Activated naive CD4-positive, alpha-beta T cell (primary cell): ENCODE results near the gene PNP.
"Not testable (repeated sequence)": the region's sequence is repeated elsewhere in the genome, so short reads cannot be mapped to it uniquely, and the experiment has no call there.

Experiments used
- DNase-seq, 4 experiments: peaks; one replicate each; lab custom pipeline; 2025; lab: John Stamatoyannopoulos, UW

Gene PNP

DNA sequence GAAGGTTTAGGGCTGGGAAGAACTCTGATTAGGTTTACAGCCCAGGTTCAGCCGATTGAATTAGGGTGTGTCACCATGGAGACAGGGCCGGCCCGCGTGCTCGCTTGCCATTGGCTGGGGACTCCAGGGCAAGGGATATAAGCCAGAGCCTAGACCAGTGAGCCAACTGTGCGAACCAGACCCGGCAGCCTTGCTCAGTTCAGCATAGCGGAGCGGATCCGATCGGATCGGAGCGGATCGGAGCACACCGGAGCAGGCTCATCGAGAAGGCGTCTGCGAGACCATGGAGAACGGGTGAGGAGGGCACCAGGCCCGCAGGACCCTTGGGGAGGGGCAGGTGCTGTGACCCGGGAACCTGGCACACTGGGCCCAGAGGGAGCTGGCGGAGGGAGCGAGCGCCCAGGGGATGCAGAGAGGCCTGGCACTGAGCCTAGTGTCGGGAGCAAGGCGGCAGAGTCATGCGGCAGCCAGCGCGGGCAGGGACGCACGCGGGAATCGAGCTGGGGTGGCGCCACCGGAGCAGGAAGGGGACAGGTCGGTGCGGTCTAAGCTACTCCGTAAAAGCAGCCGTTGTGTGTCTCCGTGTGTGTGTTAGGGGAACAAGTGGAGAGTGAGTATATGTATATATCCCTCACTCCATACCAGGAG is at the start of gene PNP:
TSS of gene PNP (plus strand) at position 165 of the 648 bp plus-strand sequence. CDS start at position 284, 119 bp downstream.
- peak; percentile 67 to 78 (median 75) for DNase-seq

DNA sequence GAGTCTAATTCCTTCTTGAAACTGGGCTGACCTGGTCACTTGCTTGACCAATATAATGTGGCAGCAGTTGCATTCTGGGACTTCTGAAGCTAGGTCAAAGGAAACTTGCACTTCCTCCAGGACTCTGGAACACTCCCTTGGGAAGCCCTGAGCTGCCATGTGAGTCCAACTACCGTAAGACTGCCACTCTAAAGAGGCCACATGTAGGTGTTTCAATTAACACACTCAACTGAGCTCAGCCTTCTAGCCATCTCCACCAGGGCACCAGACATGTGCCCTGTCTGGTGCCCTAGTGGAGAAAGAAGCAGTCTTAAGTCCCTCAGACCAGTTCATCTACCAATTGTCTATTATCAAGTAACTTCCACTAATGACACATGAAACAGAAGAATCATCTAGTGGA is 49.8 kb upstream of the PNP start:
- no peak for DNase-seq

DNA sequence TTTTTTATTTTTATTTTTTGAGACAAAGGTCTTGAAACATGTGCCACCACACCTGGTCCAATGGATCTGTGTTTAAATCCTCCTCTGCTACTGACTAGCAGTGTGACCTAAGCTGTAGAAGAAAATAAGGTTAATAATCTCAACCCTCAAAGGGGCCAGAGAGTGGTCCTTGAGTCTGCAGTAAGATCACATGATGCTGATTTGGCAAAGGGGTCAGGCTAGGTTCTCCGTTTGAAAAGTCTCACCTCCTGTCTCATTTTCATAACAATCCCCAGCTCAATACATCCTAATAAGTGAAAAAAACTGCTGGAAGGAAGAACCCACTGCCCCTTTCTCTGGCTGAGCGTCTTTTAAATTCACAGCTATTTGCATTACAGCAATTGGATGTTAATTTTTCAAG is 47.9 kb upstream of the PNP start:
- no peak for DNase-seq

- DNase-seq, result no peak
Observed at GRCh38 chr14:20422886-20423285, 46.3 kb upstream of the PNP start.

GRCh38 chr14:20424851-20425250 is 44.4 kb upstream of the PNP start:
- DNase-seq, result no peak

- no peak for DNase-seq
Observed at GRCh38 chr14:20427231-20428009, 41.8 kb upstream of the PNP start.

GRCh38 chr14:20428010-20428365 is 41.2 kb upstream of the PNP start:
- DNase-seq, result no peak

DNA sequence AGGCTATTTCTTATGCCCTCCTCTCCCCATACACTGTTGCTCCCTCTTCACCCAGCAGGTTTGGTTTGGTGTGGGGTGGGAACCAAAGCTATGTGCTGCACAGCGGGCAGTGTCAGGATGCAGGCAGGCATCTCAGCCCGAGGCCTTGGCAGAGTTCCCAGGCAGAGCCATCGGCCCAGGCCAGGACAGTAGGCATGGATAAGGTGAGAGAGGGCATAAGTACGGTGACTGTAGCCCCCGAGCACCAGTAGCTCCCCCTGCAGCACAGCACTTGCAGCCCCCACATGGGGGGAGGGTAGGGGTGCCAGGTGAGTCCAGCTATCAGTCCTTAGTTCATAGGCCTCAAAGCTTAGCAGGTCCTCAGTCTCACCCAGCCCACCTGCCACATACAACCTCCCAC is 40.4 kb upstream of the PNP start:
- DNase-seq, result no peak

GRCh38 chr14:20429801-20430669 is 39.2 kb upstream of the PNP start:
- DNase-seq, result peak in 1 of 4 experiments; percentile 5

DNA sequence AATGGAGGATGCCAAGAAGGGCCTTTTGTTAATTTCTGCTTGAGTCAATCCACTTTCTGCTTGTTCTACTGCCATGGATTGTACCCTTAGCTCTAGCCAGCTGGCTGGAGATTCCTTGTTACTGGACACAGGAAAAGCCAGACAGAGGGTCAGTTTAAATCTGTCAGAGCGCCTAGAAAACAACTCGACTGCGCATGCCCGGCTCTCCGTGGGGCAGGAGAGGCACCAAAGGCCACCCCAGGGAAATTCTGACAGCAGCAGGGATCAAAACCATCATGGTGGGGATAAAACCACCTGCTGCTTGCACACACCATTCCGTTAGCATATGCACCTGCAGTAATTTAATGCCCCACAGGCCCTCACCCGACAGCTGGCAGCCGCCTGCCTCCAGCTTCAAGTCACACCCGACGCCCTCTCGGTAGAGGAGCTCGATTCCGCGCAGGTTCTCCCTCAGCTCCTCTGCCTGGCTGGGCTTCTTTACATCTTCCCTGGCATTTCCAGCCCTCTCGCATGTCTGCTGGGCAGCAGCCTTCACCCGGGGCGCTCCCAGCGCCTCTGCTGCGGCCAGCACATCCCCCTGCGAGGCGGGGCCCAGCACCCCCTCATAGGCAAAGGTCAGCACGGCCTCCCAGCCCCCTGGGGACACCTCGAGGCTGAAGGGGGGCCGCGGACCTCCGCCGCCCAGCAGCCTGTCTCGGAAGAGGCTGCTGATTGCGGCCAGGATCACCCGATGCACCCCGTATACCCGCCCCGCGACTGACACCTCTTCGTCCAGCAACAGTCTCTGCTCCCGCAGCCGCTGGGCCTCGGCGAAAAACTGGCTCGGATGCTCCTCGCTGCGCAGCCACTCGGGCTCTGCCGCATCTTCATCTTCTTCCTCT is 34.3 kb upstream of the PNP start:
- no peak for DNase-seq

DNA sequence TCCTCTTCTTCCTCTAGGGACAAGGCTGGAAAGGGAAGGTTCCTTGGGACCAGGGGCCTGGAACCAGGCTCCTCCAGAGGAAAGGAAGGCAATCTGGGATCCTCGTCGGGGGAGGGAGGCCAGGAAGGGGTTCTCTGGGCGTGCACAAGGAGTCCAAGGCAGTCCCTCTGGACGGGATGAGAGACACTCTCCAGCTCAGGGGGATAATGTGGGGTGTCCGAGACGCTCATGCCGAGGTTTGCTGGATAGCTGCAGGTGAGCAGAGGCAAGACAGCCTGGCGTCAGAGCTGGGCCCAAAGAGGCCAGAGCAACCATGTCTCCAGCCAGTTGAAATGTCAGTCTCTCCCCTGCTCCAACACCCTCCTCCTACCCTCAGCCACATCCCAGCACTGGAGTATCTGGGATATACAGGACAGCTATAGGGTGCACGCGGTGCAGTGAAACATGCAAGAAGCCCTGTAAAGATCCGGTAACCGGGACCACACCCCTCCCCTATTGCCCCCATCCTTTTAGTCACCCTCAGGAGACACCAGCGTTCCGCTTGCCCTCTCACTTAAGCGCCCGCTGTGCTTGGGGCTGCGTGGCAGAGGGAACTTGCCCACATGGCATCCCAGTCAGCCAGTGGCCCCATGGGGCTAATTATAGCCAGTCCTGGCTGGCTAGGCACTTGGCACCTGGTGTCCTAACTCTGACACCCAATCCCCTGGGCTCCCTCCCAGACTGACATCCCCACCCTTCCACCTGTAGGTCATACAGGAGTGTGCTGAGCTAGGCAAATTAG is 33.4 kb upstream of the PNP start, which contains the start of gene KLHL33:
TSS of gene KLHL33 (minus strand) at position 585 of the 781 bp plus-strand sequence. CDS start at position 230, 355 bp downstream.
- DNase-seq, result no peak

DNA sequence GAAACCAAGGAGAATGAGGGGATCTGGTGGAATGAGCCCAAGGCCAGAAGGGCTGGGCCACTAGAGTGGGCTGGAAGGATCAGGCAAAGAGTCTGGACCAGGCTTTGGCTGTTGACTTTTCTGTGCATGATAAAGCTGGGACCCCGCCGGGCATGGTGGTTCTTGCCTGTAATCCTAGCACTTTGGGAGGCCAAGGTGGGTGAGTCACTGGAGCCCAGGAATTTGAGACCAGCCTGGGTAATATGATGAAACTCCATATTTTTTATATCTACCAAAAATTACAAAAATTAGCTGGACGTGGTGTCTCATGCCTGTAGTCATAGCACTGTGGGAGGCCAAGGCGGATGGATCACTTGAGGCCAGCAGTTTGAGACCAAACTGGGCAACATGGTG is 32.8 kb upstream of the PNP start:
- no peak for DNase-seq

DNA sequence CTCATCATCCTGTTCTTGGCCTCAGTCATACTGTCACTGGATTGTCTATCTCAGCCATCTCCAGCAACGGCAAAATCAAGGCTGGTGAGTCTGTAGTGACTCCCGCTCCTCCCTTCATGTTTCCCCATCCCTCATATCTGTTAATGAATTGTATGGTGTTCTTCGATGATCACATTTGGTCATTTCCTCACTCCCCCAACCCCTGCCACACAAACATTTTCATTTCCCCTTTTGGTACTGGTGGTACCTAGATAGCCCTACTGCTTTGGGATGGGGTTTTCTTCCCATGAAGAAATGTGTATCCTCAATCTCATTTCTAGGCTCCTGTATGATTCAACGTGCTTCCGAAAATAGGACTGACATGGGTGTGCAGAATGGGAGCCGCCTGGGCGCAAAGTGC is 30.5 kb upstream of the PNP start:
- no peak for DNase-seq

GRCh38 chr14:20440465-20440864 is 28.7 kb upstream of the PNP start:
- no peak for DNase-seq

GRCh38 chr14:20440882-20441281 is 28.3 kb upstream of the PNP start:
- DNase-seq, result peak in 2 of 4 experiments; percentile 10 to 13

GRCh38 chr14:20441461-20441860 is 27.7 kb upstream of the PNP start:
- DNase-seq, result no peak

GRCh38 chr14:20443650-20444049 is 25.6 kb upstream of the PNP start:
- not testable (repeated sequence) for DNase-seq

DNA sequence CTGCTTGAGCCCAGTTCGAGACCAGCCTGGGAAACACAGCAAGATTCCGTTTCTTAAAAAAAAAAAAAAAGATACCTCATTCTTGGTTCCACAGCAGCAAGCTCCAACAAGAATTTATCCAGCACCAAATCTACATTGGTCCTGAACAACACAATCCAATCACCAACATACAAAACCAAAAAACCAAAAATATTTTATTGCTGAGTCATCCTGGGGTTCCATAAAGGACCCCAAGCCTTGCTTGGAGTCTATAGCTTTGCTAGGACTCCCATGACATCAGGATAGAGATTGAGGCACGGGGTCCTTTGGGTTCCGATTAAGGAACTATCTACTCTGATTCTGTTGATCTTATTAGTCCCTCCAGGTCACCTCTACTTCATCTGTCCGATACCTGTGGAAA is 22.3 kb upstream of the PNP start:
- DNase-seq, result no peak

GRCh38 chr14:20452831-20453230 is 16.4 kb upstream of the PNP start:
- not testable (repeated sequence) for DNase-seq

DNA sequence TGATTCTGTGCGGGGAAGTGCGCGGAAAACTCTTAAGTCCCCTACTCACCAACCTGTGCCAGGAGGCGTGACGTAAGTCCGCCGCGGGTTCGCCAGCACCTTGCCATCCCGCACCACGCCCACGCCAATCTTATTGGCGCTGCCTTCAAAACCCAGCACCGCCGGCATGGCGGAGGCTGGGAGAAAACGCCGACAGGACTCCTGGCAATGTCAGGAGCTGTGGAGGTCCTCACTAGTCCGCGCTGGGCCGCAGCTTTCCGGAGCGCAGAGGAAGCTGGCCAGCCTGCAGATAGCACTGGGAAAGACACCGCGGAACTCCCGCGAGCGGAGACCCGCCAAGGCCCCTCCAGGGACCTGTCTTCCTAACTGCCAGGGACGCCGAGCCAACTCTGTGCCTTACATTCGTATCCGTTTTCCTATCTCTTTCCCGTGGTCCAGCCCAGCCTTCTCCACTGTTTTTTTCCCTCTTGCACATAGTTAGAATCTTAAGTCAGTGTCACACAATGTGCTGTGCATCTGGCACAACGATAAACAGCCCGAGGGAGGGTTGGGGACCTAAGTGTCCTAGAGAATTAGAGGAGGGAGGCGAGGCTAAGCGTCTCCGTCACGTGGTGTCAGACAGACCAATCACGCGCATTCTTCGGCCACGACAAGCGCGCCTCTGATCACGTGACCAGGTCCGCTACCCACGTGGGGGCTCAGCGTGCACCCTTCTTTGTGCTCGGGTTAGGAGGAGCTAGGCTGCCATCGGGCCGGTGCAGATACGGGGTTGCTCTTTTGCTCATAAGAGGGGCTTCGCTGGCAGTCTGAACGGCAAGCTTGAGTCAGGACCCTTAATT is 14.5 kb upstream of the PNP start, which contains the start of the genes APEX1 and OSGEP:
TSS of gene APEX1 (plus strand) at position 711 of the 839 bp plus-strand sequence. CDS start 420 bp downstream, outside the sequence.
TSS of gene OSGEP (minus strand) at position 297 of the 839 bp plus-strand sequence. CDS start at position 168, 129 bp downstream.
- peak; percentile 84 to 95 (median 90) for DNase-seq
